Measurements from ENCODE around the gene SHC3.

DNA sequence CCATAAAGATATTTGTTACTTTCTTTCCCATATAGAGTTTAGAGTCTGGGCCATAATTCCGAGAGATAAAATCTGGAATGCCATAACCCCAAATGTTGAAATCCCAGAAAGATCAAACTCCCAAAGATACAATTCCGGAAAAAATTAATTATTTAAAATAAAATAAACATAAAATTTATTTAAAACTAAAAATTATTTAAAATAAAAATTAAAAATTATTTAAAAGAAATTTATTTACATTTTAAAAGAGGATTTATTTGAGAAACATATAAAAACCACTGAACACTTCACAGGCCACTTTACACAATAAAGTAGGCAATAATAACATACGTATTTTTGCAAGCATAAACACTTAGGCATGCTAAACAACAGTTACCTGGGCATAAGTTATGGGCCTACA is 57.9 kb downstream of the SHC3 start:
- no peak for TF ChIP-seq POLR2A (IDR thresholded peaks at IDR 0.05; ENCODE audit: low read depth)
- TF ChIP-seq, protein P1, sequence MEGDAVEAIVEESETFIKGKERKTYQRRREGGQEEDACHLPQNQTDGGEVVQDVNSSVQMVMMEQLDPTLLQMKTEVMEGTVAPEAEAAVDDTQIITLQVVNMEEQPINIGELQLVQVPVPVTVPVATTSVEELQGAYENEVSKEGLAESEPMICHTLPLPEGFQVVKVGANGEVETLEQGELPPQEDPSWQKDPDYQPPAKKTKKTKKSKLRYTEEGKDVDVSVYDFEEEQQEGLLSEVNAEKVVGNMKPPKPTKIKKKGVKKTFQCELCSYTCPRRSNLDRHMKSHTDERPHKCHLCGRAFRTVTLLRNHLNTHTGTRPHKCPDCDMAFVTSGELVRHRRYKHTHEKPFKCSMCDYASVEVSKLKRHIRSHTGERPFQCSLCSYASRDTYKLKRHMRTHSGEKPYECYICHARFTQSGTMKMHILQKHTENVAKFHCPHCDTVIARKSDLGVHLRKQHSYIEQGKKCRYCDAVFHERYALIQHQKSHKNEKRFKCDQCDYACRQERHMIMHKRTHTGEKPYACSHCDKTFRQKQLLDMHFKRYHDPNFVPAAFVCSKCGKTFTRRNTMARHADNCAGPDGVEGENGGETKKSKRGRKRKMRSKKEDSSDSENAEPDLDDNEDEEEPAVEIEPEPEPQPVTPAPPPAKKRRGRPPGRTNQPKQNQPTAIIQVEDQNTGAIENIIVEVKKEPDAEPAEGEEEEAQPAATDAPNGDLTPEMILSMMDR (IDR thresholded peaks at IDR 0.05) = no peak
- no peak for TF ChIP-seq POLR2AphosphoS5 (IDR thresholded peaks at IDR 0.05)
- TF ChIP-seq EP300 (IDR thresholded peaks at IDR 0.05) = no peak
